Prostate gland (tissue), 2 donors: ENCODE results near the gene CASP10.

Source experiments
- POLR2AphosphoS5 ChIP-seq: sonication (generic); formaldehyde crosslinking; IDR thresholded peaks from one replicate; pipeline ENCODE4 v1.6.1; 2017; ENCODE audit warnings: antibody characterized with exemption
- TF ChIP-seq, protein P1 (sequence below), 4 experiments: fragments of 200-600 bp in 2 of 4; fragments of 450-650 bp in 2 of 4; sonication (generic) in 2 of 4; IDR thresholded peaks; 1 replicate in 3 of 4; 2 replicates in 1 of 4; pipeline ENCODE4 v1.5.1; 2016 to 2019; ENCODE audit warnings: antibody characterized with exemption in 4 of 4, mild to moderate bottlenecking in 2 of 4, moderate library complexity in 2 of 4

DNA sequence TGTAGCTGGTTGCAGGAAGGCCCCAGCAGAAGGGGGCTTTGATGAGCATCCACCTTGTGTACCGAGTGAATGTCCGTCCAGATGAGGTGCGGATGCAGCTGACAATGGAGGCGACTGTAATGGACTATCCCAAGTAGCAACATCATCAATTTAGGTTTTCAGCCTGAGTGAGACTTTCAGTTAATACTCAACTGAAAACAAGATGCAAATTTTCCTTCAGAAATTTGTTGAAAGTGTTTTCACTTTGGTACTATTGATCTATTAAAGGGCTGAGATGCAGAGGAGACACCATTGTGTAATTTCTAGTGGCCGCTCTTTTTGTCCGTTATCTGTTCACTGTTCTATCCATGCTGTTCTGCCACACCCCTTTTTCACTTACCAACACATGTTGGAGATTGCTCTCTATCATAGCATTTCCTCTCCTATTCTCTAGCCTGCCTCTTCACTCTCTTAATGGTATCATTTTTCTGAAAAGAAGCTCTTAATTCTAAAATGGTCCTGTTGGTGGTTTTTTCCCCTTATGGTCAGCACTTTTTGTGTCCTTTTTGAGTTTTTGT lies 65.4 kb downstream of the CASP10 start:
- TF ChIP-seq, protein P1, sequence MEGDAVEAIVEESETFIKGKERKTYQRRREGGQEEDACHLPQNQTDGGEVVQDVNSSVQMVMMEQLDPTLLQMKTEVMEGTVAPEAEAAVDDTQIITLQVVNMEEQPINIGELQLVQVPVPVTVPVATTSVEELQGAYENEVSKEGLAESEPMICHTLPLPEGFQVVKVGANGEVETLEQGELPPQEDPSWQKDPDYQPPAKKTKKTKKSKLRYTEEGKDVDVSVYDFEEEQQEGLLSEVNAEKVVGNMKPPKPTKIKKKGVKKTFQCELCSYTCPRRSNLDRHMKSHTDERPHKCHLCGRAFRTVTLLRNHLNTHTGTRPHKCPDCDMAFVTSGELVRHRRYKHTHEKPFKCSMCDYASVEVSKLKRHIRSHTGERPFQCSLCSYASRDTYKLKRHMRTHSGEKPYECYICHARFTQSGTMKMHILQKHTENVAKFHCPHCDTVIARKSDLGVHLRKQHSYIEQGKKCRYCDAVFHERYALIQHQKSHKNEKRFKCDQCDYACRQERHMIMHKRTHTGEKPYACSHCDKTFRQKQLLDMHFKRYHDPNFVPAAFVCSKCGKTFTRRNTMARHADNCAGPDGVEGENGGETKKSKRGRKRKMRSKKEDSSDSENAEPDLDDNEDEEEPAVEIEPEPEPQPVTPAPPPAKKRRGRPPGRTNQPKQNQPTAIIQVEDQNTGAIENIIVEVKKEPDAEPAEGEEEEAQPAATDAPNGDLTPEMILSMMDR (IDR thresholded peaks at IDR 0.05) = no peak
- no peak for TF ChIP-seq POLR2AphosphoS5
